NCI-H460 (cell line): ENCODE measurements around the gene TCOF1. TPM values are rescaled to one million over a fixed set of nuclear protein-coding genes. Genes with fewer than 3 reads are reported as not detected.

Source experiments
- DNase-seq: peaks from one replicate; pipeline ENCODE4 v3.0.0-alpha.2; 2016; ENCODE audit warnings: low read depth; ENCODE audit errors: extremely low read depth
- total RNA-seq: library from RNA; depleted of rRNA; stranded (reverse); fragments of >200 nt; shearing (Covaris generic); gene quantifications from 2 replicates; pipeline ENCODE4 v1.2.3, GENCODE V29; 2014; rRNA removed

The TCOF1 gene
- total RNA-seq, 1 experiment from 2014 or later, result 46.4 TPM

DNA sequence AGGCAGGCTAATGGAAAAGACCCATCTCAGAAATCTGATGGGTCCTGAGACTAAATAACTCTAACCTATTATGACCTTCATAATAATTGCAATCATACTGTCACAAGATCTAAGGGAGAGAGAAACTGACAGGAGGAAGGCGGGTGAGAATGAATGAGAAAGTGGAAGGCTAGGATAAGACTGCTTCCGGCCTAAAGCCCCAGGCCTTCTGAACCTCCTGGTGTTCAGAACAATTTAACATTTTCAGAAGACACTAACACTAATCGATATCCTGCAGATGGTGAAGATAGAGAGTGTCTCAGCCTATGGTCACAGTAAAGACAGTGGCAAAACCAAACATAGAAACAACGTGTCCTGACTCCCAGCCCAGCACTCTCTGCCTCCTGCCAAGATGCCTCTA is 90.8 kb downstream of the TCOF1 start:
- DNase-seq, result no peak

DNA sequence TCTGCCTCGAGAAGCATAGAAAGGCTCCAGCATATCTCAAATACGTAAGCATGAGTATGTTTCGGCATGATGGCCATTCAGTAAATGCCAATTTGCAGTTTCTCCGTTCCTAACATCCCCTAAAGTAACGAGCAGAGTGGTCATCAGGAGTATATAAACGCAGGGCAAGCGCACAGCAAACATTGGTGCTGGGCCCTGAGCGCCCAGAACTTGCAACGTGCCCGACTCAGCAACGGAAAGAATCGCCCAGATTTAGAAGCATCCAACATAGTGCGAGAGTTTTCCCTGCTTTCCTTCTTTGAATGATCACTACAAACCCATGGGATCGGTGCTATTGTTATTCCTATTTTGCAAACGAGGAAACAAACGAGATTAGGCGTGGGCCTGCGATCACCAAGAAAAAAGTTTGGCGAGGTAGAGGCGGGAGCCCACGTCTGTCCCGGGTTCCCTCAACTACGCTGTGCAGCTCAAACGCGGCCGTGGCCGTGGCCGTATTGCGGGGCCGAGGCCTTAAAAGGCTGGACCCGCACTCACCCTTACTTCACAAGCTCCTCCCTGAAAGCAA is 91.5 kb downstream of the TCOF1 start:
- DNase-seq, result no peak

Other genes starting within 250 kb of the TCOF1 start
- gene PDGFRB, start 201.9 kb upstream of the TCOF1 start, total RNA-seq, result 1.7 and 2.4 TPM in 2 replicates
- not detected in 2 replicates for gene CDX1, start 190.9 kb upstream of the TCOF1 start, total RNA-seq
- gene SLC6A7, start 167.6 kb upstream of the TCOF1 start, total RNA-seq, result 1.6 TPM in 2 replicates
- not detected in 2 replicates for gene CAMK2A, start 67.9 kb upstream of the TCOF1 start, total RNA-seq
- gene ARSI, start 54.8 kb upstream of the TCOF1 start, total RNA-seq, result 0.06 and 0.22 TPM in 2 replicates
- gene CD74, start 55.2 kb downstream of the TCOF1 start, total RNA-seq, result not detected in 2 replicates
- 4,447 and 4,846 TPM in 2 replicates for gene RPS14, start 92.0 kb downstream of the TCOF1 start, total RNA-seq
- gene NDST1, start 150.4 kb downstream of the TCOF1 start, total RNA-seq, result 19.5 and 20.8 TPM in 2 replicates